HG02884 (cell line): ENCODE data around the gene PCNX2.

Source experiments
- ATAC-seq: cut with Tn5 transposase; IDR thresholded peaks from one replicate; pipeline ENCODE4 v1.9.1; 2021; ENCODE audit warnings: mild to moderate bottlenecking, moderate library complexity; ENCODE audit not compliant: unreplicated experiment

Gene PCNX2

DNA sequence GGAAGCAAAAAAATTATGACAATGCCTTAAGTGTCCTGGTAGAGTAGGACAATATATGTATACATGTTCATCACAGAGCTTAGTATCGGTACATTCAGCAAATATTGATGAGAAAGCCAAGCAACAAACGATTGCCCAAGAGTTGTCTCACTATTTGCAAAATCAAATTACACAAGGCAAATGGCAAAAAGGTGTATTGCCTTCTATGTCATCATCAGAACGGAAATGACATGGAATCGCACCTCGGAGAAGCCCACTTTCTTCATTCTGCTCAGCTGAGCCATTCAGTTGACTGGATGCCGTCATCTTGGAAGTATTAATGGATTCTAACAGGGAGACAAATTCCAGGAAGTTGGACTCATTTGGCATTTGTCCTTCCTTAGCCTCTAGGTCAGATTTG is 37.7 kb downstream of the PCNX2 start:
- no peak for ATAC-seq

DNA sequence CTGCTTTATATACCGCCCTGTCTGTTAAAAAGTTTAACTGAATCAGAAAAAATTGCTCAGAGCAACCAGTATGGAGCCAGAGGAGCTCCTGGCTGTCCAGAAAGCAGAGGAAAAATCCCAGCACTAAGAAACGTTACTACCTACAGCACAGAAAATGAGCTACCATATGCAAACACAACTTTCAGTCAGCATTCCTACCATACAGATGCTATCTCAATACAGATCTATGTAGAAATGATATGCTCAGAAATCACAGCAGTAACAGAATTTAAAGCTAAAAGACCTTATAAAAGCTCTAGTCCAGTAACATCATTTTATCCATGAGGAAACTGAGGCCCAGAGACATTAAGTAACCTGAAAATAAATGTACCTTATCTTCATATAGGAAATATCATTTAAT is 38.7 kb downstream of the PCNX2 start:
- ATAC-seq, result no peak

DNA sequence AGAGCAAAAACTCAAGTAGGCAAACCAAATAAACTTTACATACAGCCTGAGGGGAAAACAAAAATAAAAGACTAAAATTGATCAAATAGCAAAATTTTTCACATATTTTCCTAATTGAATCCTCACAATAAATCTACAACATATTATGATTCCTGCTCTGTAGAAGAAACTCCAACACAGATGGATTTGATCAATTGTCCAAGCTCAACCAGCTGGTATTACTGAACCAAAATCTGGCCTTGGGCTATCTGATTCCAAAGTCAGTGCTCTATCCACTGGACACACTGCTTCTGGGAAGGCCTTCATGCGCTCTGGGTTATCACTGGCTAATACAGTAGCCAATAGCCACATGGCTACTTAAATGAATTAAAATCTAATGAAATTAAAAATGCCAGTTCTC is 39.3 kb downstream of the PCNX2 start:
- no peak for ATAC-seq

- ATAC-seq, result no peak
These were observed 40.4 kb downstream of the PCNX2 start for GRCh38 chr1:233255145-233255544.

- no peak for ATAC-seq
These were observed 41.6 kb downstream of the PCNX2 start for GRCh38 chr1:233253832-233254331.

- ATAC-seq, result no peak
These were observed 42.2 kb downstream of the PCNX2 start for GRCh38 chr1:233253231-233253831.

DNA sequence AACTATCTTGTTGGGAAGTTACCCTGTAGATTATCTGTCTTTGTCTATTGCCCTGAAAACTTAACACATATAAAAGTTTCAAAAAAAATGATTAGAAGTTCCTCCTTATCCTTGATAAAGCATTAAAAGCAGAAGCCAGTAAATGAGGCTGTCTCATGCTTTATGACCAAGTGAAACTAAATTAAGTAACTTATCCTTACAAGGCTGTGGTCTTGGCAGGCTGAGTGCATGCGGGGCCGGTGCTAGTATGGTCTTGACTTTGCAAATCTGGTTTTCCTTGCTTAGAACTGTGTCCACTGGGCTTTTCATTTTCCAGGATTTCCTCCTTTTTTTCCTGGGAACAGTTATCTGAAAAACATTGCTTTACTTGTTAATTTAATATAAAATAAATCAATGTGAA is 43.1 kb downstream of the PCNX2 start:
- no peak for ATAC-seq

- ATAC-seq, result no peak
These were observed 44.3 kb downstream of the PCNX2 start for GRCh38 chr1:233251201-233251720.

GRCh38 chr1:233248014-233248413 is 47.5 kb downstream of the PCNX2 start:
- ATAC-seq, result no peak

GRCh38 chr1:233246965-233247364 is 48.6 kb downstream of the PCNX2 start:
- ATAC-seq, result no peak

DNA sequence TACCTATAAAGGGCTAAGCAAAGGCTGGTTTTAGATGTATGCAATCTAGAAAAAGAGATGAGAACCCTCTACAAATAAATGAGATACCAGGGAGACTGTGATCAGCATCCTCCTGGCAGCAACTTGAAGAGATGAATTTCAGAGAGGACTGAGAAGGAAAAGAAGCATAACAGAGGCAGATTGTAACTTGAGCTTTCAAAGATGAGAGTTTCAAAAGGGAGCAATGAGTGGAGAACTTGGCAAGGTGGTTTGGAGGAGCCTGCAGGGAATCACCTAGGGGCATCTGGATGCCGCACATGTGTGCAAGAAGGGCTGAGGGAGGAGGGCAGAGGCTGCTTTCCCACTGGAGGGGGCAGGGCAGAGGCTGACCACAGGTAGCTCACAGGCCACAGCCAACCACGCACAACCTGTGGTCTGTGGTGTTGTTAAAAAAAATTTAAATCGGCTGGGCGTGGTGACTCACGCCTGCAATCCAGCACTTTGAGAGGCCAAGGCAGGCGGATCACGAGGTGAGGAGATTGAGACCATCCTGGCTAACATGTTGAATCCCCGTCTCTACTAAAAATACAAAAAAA is 50.2 kb downstream of the PCNX2 start:
- no peak for ATAC-seq

DNA sequence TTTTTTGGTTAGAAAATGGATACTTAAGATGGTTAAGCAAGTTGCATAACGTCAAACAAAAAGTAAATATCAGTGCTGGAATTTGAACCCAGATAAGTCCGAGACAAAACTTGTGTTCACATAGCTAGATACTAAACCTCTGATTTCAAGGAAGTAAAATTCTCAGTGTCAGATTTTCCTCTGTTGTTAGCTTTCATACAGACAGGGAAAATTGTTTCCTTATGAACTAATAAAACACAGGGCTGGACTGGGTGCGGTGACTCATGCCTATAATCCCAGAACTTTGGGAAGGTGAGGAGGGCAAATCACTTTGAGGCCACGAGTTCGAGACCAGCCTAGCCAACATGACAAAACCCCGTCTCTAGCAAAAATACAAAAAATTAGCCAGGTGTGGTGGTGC is 51.3 kb downstream of the PCNX2 start:
- ATAC-seq, result no peak

DNA sequence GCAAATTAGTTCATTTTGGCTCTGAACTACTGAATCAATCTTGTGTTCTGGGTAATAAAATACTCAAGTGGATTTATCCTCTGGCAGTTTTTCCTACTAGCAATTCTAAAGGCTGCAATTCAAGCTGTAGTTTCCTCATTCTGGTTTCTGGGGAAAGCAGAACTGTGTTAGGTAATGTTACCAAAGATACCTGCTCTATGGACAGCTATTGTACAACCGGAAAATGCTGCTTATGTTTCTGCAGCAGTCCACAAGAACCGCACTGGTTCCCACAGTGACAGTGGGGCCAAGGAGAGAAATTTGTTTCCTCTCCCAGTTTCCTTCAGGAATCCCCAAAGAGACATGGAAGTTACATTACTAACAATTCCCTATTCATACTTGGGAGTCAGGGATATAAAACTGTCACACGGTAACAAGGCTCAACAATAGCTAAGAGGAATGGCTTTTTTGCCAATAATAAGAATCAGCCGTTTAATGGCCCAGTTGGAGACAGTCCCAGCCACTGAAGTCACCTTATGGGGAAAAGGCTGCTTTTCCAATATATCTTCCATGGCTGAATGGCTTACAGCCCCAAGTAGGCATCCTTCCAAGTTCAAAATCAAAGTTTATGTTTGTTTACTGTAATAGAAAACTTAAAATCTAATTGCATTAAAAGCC is 52.6 kb downstream of the PCNX2 start:
- ATAC-seq, result no peak

DNA sequence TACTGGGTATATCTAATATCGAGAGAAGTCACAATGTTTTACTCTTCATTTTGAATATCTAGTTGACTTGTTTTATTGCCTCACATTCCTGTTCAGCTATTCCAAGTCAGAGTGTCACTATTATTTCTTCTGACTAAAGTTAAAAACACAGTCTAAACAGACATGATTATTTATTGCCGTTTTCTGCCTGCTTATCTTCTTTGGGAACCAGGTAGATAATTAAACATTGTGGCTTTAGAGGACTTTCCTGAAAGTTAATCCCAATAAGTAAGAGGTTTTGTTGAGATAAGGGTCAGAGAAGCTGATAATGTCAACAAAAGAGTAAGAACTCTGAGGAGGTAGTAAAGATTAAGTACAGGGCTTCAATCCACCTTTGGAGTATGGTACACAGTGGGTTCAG is 53.8 kb downstream of the PCNX2 start:
- ATAC-seq, result no peak

GRCh38 chr1:233240829-233241682 is 54.5 kb downstream of the PCNX2 start:
- ATAC-seq, result no peak

- no peak for ATAC-seq
These were observed 55.2 kb downstream of the PCNX2 start for GRCh38 chr1:233240371-233240770.

DNA sequence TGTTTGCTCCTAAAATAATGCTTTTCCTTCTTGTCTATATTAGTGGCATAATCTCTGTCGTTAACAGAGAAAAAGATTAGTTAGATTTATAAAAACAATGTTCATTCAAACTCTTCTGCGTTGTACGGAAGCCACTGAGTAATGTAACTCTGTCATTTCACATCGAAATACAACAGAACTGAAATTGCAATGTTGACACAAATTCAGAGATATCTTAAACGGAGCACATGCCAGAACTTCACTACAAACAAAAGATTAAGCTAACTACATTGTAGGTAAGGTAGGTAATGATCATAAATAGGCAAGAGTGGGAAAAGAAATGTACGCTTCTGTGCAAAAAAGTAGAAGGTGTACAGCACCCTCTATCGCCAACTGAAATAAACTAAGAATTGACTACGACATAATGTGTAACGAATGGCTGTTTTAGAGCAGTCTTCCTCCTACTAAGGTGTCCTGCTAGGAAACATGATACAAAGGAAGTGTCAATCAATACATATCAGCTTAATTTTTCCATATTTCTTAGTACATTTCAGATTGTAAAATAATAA is 56.6 kb downstream of the PCNX2 start:
- no peak for ATAC-seq

DNA sequence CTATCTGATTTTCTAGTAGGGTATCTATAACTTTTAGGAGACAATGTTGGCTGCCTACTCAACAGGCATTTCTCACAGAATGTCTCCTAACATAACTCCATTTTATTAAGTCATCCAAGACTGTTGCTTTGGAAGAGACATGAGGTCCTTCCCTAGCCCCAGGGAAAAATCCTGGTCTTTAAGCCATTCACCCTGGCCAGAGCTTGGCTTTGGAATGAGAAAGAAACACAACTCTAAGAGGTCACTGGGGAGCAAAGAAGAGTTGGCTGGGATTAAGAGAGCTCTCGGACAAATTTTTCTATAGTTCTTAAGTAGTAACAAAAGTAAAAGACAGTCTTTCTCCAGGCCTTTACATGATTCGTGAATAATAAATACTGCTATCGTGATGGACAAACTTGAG is 57.9 kb downstream of the PCNX2 start:
- ATAC-seq, result no peak

GRCh38 chr1:233233508-233234040 is 62.0 kb downstream of the PCNX2 start:
- ATAC-seq, result no peak

GRCh38 chr1:233230011-233230410 is 65.5 kb downstream of the PCNX2 start:
- ATAC-seq, result no peak

DNA sequence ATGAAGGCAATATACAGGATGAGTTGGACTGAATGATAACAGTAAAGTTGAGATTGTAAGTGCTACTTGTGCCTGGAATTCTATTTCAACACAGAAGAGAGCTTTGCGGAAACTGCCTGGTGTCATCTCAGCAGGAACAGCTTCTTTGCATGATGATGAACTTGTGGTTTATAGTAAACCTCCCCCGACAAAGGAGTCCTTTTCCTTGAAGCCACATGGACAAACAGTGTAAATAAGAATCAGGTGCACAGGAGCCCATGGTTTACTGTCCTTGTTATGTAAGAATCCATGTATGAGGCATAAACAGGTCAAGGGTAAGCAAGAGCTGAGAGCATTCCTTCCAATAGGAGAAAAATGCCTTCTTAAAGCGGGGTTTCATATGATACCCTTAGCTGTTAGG is 66.2 kb downstream of the PCNX2 start:
- no peak for ATAC-seq
